Measurements from ENCODE around the gene AOAH.
A peak's percentile ranks its signal among the peaks of the same experiment; 100 is the strongest.

Gene AOAH

DNA sequence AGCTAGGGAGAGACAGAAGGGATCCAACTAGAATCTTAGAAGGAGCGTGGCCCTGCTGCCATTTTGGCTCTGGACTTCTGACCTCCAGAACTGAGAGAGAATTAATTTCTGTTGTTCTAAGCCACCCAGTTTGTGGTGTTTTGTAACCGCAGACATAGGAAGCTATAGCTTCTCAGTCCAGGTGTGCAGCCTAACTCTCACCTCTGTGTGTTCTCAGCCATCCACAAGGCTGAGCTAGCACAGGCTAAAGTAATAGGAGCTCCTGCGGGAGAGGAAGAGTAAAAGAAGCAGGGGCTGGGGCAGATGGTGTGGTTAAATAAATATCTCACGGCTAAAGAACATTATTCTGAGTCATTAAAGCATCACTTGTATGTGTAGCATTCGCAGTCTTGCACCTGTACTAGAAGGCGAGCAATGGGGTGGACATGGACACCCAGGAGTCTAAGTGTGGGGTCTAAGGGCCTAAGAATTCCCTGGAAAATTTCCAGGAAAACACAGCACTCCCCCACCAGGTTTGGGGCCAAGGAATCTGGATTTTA lies 94.1 kb downstream of the AOAH start:
- DNase-seq (ENCODE audit: low spot score) = no peak

DNA sequence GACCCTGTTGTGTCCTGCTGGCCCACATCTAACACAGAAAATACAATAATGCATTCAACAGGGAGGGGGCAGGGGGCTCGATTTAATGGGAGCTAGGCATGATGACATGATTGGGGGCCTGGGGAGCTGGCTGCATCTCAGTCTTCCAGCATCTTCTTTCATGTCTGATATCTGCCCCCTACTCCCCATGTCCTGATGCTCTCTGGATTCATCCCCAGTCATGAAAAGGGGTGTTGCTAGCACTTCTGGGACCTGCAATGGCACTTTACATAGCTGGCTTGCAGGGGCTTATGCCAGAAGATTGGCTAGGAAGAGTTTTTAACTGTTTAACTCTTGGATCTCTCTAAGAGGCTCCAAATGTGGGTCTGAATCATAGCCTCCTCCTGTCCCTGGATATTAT lies 94.9 kb downstream of the AOAH start:
- DNase-seq (ENCODE audit: low spot score) = no peak

DNA sequence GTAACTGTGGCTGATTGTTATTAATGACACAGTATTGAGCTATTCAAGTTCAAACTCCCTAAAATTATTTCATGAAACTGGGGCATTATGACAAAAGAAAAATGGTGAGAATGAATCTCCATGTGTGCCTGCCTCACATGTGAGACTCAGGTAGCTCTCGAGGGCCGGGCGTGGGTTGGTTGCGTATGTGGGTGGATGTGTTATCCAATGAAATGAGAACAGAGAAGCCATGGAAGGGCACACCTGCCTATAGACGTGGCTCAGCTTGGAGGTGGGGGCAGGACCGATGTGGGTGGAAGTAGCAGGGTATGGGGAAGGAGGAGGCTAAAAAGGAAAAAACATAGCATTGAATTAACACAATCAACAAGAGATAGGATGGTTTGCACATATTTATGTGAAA lies 96.5 kb downstream of the AOAH start:
- DNase-seq (ENCODE audit: low spot score) = no peak

DNA sequence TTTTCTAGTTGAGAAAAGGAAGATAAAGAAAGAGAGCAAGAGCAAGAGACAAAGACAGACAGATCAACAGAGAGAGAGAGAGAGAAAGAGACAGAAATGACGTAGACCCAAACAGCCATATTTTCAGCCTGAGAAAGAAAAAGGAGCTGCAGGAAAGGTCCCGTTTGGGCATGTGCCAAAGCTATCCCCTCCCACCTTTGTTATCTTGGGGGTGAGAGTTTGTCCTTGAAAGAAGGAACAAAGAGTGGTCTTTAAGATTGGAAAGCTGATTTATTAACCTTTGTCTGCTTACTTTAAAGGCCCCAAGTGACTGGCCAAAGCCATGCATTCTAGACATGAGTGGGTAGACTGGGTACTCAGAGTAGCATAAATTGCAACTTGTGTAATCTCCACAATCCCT lies 98.2 kb downstream of the AOAH start:
- DNase-seq (ENCODE audit: low spot score) = no peak

DNA sequence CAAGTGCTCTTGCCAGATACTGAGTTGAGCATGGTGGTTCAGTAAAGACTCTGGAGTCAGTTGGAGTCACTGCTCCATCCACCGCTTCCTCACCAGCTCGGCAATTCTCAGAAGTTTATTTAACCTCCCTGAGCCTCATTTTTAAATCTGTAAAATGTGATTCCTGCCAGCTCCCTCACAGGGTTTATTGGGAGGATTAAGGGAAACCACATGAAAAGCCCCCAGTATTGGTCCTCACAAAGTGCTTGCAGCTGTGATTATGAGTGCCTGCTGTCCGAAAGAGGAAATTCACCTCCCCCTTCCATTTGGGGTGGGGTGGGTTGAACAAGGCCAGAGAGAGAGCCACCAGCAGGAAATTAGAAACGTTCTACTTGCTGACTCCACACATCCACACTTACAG lies 99.0 kb downstream of the AOAH start:
- DNase-seq (ENCODE audit: low spot score) = peak; percentile 33

DNA sequence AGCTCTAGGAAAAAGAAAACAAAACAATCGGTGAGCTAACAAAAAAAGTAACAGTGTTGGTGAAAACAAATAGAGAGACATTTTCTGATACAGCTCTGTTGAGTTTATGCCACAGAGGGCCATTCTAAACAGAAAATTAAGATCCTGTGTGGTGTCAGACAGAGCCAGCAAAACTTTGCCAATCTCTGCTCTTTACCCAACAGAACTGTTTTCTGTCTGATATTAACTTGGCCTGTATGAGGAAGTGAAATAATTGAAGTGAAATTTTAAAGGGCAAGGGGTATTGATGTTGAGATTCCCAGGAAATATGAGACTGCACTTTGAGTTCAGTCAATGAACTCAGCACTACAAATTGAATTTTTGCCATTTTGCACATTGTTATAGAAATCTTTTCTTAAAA lies 101.0 kb downstream of the AOAH start:
- no peak for DNase-seq (ENCODE audit: low spot score)

DNA sequence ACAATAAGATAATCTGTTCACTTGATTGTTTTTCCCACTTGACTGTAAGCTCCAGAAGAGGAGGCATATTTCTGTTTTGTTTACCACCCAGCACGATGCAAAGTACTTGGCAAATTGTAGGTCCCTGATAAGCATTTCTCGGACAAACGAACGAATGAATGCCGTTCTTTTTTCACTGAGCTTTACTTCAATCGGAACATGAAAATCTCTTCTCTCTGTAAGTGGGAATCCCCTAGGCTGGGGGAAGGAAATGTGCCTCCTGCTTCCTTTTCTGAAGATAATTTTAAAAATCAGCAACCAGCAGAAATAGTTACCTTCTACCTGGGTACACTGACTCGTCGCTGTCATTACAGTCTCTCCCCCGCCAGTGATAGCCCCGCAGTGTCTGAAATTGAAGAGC lies 102.9 kb downstream of the AOAH start:
- no peak for DNase-seq (ENCODE audit: low spot score)

DNA sequence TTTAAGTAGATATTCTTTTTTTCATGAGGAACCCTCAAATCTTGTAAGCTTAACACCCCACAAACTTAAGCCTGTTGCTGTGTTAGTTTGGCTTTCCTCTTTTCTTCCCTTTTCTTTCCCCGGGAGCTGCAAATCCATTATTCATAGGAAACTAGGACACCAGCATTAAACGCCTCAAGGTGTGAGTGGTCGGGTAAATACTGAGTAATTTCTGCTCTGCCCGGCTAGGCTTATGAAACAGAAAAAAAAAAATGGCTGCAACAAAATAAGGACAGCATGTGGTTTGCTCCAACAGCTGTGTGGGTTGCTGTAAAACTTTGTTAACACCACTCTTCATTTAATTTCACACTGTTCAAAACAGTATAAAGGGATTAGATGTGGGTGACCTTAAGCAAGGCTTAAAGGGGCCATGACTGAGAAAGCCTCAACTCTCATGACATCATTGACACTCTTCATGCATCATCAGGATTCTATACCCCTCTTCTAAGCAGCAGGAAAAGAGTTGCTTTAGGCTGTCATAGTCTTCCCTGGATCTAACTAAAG lies 104.1 kb downstream of the AOAH start:
- DNase-seq (ENCODE audit: low spot score) = no peak

DNA sequence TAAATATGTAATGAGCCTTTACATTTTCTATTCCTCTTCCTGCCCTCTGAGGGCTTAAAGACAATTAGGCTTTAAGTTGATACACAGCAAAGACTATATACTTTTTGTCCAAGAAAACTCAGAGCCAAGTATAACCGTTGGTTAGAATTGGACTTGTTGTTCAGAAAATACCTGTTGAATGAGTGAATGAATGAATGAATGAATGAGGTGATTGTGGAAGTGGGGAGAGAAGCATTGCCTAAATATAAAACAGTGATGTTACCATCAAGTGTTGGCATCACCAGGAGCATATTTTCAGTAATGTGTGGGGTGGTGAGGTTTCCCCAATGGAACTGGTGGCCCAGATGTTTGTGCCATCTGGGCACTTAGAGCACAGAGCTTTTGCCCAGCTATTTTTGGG lies 106.9 kb downstream of the AOAH start:
- DNase-seq (ENCODE audit: low spot score) = no peak

DNA sequence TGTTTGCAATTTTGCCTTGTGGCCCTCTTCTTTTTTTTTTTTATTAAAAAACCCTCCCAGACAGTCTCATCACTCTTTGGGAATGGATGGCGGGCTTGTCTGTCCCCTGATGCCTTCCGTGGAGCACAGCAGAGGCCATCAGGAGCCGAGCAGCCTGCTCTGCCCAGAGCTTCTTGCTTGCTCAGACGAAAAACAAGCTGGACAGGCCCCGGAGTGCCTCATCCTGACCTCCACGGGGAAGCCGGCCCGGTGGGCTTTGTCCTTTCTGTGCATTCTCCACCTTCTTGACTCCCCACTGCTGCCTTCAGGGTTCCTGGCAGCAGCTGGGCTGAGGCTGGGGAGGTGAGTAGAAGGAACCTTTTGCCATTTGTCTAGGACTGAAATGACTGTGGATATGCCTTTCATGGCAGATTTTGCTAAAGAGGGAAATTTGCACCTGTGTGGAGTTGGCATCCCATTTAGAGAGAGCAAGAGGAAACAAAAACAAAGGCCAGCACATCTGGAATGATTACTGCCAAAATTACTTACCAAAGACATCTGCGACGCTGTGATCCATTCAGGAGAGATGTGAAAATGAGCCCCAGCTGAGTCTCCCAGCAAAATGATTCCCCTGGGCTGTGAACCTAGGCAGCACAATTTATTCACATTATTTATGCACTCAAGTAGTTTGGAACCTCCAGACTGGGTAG lies 108.3 kb downstream of the AOAH start:
- DNase-seq (ENCODE audit: low spot score) = no peak

DNA sequence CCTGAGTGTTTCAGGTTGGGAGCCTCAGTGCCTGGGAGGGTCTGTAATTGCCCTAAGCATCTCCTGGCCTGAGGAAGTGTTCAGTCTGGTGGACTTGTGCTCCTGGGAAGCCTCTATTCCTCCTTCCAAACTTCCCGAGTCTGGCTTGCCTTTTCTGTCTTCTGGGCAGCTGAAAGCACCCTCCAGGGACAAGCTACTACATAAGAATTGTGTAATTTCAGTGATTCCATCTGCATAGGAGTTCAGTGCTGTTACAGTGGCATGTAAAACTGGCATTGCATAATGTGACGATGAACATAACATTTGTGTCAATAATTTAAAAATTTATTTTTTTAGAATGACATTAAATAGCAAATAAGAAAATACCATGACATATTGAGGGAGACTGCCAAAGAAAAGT lies 109.3 kb downstream of the AOAH start:
- DNase-seq (ENCODE audit: low spot score) = no peak

DNA sequence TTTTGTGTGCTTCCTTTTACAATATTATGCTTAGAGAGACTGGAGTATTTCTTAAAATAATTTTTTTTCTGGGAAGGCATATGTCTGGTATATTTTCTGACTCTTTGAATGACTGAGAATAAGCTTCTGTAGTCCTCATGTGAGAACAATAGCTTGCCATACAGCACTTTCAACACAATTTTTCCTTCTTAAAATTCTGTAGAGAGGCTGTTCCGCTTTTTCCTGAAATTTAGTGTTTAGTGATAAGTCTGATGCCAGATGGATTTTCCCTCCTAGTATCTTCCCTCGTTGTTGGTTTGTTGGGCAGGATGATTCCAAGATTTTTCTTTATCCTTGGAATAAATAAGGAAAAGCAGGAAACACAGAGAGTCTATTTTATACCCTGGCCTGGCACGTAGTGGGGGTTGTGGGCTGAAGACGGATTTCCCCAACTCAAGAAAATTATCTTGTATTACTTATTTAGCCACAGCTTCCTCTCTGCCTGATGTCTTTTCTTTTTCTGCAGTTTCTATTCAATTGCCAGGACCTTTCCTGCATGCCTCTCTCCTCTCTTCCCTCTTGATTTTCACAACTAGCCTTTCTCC lies 111.2 kb downstream of the AOAH start:
- no peak for DNase-seq (ENCODE audit: low spot score)

DNA sequence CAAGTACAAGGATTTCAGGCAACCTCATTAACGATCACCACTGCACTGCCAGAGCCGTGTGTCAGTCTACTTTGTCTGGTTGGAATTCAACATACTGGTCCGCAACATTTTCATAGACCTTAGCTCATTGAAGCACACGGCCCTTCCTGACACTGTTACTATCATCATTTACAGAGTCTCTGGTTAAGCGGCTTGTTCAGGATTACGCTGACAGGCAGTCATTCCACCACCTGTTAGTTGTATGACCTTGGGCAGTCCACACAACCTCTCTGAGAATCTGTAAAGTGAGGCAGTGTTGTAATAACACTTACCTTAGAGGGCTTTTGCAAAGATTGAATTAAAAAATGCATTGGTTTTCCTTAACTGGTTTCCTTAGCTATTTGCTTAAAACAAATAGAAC lies 112.6 kb downstream of the AOAH start:
- DNase-seq (ENCODE audit: low spot score) = no peak

DNA sequence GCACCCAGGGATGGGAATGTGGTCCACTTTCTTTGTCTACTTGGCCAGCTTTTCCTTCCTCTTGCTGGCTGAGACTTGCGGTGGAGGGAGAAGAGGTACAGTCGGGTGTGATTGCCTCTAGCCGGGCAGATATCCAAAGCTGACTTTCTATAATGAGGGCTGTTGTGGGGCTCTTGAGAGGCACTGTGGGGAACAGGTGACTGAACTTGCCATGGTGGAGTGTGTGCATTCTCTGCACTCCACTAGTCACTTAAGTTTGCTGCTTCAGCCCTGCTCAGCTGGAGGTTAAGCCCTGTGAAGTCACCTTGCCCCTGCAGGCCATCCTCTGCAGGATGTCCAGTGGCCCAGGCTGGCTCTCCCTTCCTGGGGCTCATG lies 116.6 kb downstream of the AOAH start:
- no peak for DNase-seq (ENCODE audit: low spot score)

DNA sequence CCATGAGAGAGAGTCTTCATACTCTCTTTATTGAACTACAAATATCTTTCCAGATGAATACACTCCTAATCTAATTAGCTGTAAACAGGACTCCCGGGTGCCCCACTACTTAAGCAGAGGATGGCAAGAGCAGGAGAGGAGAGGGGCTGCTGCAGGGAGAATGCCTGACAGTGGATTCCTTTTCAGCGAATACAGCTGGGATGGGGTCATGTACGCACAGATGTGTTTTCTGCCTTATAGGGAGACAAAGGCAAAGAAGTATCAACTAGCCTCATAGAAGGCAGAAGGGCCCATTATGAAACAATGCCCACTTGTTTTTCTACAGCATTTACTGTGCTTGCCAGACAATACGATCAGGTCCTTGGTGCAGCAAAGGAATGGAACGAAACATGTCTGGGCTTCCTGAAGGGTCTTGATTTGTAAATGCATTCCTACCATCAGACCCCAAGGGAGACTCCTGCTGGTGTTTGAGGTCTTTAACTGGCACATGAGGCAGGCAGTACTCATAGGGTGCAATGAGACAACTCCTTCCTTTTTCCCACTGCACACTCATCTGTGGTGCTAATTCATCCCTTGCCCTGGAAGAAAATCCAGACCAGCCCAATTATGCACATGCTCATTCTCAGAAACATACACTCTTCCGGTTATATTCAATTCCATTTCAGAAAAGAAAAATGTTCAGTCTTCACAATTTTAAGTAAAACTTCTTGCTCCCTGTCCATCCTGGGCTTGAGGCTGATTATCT lies 117.1 kb downstream of the AOAH start:
- DNase-seq (ENCODE audit: low spot score) = no peak

DNA sequence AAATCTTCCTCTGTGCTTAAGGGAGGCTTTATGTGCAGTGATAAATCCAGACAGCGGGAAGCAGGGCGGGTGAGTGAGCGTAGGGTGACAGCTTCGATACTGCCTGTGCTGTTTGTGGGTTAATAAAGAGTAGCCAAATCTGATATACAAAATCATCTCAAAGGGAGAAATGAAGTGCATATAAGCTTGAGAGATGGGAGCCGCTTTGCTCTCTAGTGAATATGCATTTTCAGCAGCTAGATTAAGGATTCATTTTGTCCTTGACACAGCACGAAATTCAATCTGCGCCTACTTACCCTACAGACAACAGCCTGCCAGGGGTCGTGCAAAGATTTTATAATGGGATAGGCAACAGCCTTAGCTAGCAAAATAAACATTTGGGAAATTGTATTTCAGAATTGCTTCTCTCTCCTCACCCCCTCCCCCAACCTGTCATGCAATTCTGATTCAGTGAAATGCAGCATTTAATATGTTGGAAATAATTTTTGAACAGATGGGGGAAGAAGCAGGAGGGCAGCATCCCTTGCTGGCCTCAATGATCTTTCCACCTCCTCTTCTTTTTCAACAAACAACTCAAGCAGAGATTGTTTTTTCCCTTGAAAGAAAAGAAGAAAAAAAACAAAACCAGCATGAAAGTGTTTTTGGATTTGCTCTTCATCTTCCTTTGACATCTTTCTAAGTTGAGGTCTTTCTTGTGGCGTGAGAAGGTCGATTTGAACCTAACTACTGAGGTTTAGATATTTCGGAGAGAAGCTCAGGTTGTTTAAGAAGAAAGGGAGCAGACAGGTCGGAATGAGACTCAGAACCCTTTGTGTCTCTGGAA lies 117.9 kb downstream of the AOAH start:
- DNase-seq (ENCODE audit: low spot score) = no peak

DNA sequence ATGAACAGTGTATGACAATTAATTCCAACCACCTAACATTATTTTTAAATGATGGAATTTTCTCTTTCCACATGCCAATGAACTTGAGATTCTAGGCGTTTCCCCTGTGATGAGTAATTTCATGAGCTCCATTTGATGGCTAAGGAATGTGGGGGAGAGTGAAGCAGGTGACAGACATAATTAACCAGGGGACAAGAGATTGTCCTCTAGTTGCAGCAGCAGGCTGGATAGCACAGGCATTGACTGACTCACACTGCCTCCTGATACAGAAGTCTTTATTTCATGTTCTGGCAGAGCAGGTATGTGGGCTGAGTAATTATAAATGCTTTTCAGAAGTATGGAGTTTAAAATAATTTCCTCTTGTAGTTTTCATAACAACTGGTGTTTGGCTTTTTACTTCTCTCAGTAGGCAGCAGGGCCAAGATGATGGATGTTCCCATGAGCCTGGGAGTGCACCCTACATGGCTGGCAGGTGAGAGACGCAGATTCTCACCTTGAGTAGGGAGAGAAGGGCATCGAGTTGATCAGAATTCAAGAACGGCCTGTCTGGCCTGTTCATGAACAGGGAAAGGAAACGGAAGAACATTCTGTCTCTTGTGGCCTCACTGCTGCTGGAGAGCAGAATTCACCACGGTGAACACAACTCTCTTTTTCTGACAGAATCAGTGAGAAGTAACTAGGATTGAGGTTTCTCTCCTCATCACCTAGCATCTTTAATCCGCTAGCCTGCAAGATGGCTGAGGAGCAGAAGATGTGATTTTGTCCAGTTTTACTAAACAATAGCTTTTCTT lies 118.8 kb downstream of the AOAH start:
- DNase-seq (ENCODE audit: low spot score) = peak; percentile 44

DNA sequence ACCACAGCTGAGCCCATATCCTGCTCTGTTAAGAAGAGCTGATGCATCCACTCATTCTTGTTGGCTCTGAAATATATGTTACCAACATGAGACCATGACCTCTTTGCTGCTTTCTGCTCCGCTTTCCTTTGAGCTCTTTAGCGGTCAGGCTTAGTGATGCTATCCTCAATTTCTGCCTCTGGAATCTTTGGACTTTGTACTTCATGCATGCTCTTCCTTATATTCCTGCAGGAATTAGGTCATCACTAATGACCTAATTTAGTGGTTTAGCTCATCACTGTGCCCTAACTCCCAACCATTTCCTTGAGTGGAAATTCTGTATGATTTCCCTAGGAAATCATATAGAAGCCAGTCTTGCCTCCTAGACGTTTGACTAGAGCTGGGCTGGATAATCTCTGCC lies 119.5 kb downstream of the AOAH start:
- DNase-seq (ENCODE audit: low spot score) = peak; percentile 15

DNA sequence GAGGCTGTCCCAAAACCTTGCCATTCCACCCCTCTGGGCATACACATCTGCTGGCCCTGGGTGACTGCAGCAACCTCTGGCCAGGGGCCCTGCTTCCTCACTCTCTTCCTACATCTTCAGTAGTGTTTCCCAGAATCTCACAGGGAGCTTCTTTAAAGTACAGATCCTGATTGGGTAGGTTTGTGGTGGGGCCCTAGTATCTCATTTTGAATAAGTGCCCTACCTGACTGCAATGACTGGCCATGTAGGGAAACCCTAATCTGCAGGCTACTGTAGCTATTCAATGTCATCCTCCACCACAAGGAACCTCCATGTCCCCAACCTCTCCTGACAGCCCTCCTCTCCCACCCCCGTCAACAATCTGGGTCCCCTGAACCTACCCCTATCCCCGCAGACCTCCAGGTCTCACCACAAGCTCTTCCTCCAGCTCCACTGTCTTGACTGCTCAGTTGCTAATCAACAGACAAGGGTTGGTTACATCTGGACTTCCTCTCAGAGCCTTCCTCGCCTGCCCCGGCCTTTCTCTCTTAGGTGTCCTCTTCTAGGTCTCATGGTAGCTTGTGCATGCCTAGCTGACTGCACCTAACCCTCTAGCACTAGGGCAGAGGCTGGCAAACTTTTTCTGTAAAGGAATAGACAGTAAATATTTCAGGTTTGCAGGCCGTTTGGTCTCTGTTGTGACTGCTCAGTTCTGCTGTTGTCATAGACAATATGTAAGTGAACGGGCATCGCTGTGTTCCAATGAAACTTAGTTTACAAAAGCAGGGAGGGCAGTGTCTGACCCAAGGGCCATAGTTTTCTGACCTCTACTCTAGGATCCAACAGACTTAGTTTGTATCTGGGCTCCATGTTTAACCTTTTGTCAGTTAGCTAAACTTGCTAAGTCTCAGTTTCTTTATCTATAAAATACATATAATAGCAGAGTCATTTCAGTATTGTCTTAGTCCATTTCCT lies 121.1 kb downstream of the AOAH start:
- DNase-seq (ENCODE audit: low spot score) = no peak

DNA sequence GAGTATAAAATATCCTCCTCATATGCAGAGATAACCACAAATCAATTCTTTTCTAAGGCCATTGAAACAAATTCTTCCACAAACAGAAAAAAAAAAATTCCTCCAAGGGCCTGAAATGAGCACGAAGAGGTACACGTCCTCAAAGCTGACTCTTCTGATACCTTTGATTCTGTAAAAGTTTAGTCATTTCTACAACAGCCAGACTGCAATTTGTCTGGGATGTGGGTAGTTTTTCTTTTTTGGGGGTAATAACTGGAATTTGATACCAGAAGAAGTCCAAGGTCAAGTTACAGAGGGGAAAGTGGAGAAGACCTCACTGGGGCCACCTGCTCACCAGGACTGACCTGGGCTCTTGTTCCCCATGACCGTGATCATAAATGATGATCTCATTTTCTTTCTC lies 121.8 kb downstream of the AOAH start:
- no peak for DNase-seq (ENCODE audit: low spot score)

Data from LoVo (cell line).